Activated CD8-positive, alpha-beta T cell treated with anti-CD3 and anti-CD28 coated beads, Interleukin-2, amount 10 ng/mL, durations not matched to agents 7 days and 5 days (primary cell): ENCODE measurements around the gene APOL3. TPM values are rescaled to one million over a fixed set of nuclear protein-coding genes. Genes with fewer than 3 reads are reported as not detected.
"Not testable (repeated sequence)": the region's sequence is repeated elsewhere in the genome, so short reads cannot be mapped to it uniquely, and the experiment has no call there.

Source experiments
- ATAC-seq: fragments of 150-1000 bp; cut with Tn5 transposase; one replicate; pipeline ENCODE4 v1.10.0; 2021; ENCODE audit warnings: moderate library complexity
- CTCF ChIA-PET: fragments of 350-600 bp; sonication (Branson Sonifier 250); formaldehyde crosslinking; loops from one replicate; lab custom pipeline; 2021; ENCODE audit warnings: antibody characterized with exemption; lab: Charles Lee
- POLR2A ChIA-PET: fragments of 350-600 bp; sonication (Branson Sonifier 250); formaldehyde crosslinking; loops from one replicate; lab custom pipeline; 2021; ENCODE audit warnings: antibody characterized with exemption; lab: Charles Lee
- DNase-seq: peaks from one replicate; pipeline ENCODE4 v3.0.0-alpha.2; 2020
- H3K27ac Mint-ChIP-seq: one replicate; pipeline ENCODE4 v1.8.0; 2021; ENCODE audit warnings: mild to moderate bottlenecking, mixed read lengths
- H3K27me3 Mint-ChIP-seq: one replicate; pipeline ENCODE4 v1.8.0; 2021; ENCODE audit warnings: low read depth, mixed read lengths
- H3K36me3 Mint-ChIP-seq: one replicate; pipeline ENCODE4 v1.8.0; 2021; ENCODE audit warnings: low read depth, mixed read lengths
- H3K4me1 Mint-ChIP-seq: one replicate; pipeline ENCODE4 v1.8.0; 2021; ENCODE audit warnings: low read depth, mixed read lengths
- H3K4me3 Mint-ChIP-seq: one replicate; pipeline ENCODE4 v1.8.0; 2021; ENCODE audit warnings: mild to moderate bottlenecking, mixed read lengths
- H3K9me3 Mint-ChIP-seq: one replicate; pipeline ENCODE4 v1.8.0; 2022; ENCODE audit warnings: mixed read lengths; ENCODE audit not compliant: insufficient read depth
- total RNA-seq, 2 experiments: library from RNA; stranded (reverse); gene quantifications; one replicate each; pipeline ENCODE4 v1.2.3, GENCODE V29; 2021

Gene APOL3
- total RNA-seq, 2 experiments from 2014 or later = 77.1 to 80.2 TPM

DNA sequence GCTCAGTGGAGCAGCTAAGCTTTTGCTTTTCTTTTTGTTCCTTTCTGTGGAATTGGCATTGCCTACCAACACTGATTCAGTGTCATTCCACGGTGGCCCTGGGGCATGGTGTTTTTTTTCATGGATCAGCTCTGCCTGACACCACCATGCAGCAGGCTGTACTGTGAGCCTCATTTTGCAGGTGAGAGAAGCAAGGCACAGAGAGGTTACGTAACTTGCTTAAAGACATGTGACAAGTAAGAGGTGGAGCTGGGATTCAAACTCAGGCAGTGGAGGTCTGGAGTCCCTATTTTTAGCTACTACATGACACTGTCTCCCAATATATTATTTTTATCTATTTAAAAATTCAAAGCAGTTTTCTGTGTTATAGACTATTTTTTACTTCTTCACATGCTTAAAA lies 44.4 kb downstream of the APOL3 start:
- Mint-ChIP-seq H3K9me3 (no peaks in the 10 kb centered on the region), H3K27me3 (no peaks in the 10 kb centered on the region), H3K36me3 (no peaks in the 10 kb centered on the region), H3K27ac (no peak overlapping the region), H3K4me3 (no peak overlapping the region), H3K4me1 (no peaks in the 10 kb centered on the region)
- DNase-seq = no peak
- CTCF ChIA-PET = interaction anchor here (1.7 kb wide), 1 partner anchor 8 kb away, joined by 4 read pairs; no protein-coding TSS in a partner anchor
- POLR2A ChIA-PET = no interaction called here
- ATAC-seq = no peak

DNA sequence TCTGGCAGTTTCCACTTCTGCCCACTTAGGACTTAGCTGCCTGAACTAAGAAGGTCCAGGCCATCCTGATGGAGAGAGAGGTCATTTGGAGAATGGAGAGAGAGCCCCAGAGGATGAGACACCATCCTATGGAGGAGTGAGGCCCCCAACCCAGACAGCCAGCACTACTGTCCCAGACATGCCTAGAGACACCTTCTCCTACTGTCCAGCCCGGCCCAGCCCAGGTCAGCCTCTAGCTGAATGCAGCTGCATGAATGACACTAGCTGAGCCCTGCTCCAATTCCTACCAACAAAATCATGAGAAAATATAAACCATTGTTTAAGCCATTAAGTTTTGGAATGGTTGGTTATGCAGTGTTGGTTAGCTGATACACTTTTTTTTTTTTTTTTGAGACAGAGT lies 47.4 kb downstream of the APOL3 start:
- ChIA-PET CTCF (interaction anchor here (1.2 to 1.5 kb wide), 2 partner anchors 11 to 48 kb away, joined by 4 to 5 read pairs; no protein-coding TSS in a partner anchor), POLR2A (no interaction called here)
- no peaks in the 10 kb centered on the region for H3K27me3 Mint-ChIP-seq
- no peak overlapping the region for H3K4me3 Mint-ChIP-seq
- ATAC-seq = no peak
- H3K9me3 Mint-ChIP-seq = no peaks in the 10 kb centered on the region
- H3K4me1 Mint-ChIP-seq = no peaks in the 10 kb centered on the region
- no peak for DNase-seq
- H3K36me3 Mint-ChIP-seq = no peaks in the 10 kb centered on the region
- no peak overlapping the region for H3K27ac Mint-ChIP-seq

DNA sequence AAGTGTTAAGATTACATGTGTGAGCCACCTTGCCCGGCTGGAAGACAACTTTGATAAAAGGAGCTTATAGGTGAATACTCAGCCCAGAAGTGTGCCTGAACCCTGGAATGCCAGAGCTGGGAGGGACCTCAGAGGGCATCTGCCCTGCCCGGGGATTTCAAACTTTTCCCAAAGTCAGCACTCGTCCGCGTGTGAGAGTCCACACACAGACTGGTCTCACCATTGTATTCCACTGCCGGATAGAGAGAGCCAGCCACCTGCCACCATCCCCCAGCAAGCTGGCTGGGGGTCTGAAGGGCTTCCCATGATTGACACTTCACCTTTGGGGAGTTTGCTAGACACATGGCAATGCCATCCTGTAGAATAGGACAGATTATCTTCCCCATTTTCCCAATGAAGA lies 49.2 kb downstream of the APOL3 start:
- CTCF ChIA-PET = interaction anchor here (1.0 kb wide), 1 partner anchor 46 kb away, joined by 3 read pairs; no protein-coding TSS in a partner anchor

GRCh38 chr22:36110306-36110881 lies 50.2 kb downstream of the APOL3 start:
- CTCF ChIA-PET = interaction anchor here (1.2 kb wide), 1 partner anchor 44 kb away, joined by 3 read pairs; no protein-coding TSS in a partner anchor
- H3K4me3 Mint-ChIP-seq = no peak overlapping the region
- peaks cover 6% of the 10 kb centered on the region for H3K27me3 Mint-ChIP-seq
- H3K4me1 Mint-ChIP-seq = no peaks in the 10 kb centered on the region
- DNase-seq (no peak), ATAC-seq (no peak)
- H3K36me3 Mint-ChIP-seq = no peaks in the 10 kb centered on the region
- POLR2A ChIA-PET = no interaction called here
- H3K9me3 Mint-ChIP-seq = no peaks in the 10 kb centered on the region
- H3K27ac Mint-ChIP-seq = no peak overlapping the region

More for the DNA sequence above, 49.2 kb downstream of the APOL3 start:
- Mint-ChIP-seq H3K4me1 (no peaks in the 10 kb centered on the region), H3K27ac (no peak overlapping the region), H3K4me3 (no peak overlapping the region), H3K27me3 (no peaks in the 10 kb centered on the region), H3K36me3 (no peaks in the 10 kb centered on the region), H3K9me3 (no peaks in the 10 kb centered on the region)
- no peak for ATAC-seq
- no peak for DNase-seq
- POLR2A ChIA-PET = no interaction called here

GRCh38 chr22:36107436-36107835 lies 53.1 kb downstream of the APOL3 start:
- CTCF ChIA-PET = interaction anchor here (1.3 kb wide), 1 partner anchor 42 kb away, joined by 3 read pairs; no protein-coding TSS in a partner anchor
- DNase-seq = no peak
- Mint-ChIP-seq H3K27me3 (peaks cover 9% of the 10 kb centered on the region), H3K36me3 (no peaks in the 10 kb centered on the region), H3K4me3 (no peak overlapping the region), H3K27ac (no peak overlapping the region), H3K4me1 (no peaks in the 10 kb centered on the region), H3K9me3 (no peaks in the 10 kb centered on the region)
- POLR2A ChIA-PET = no interaction called here
- ATAC-seq = no peak

GRCh38 chr22:36106910-36107309 lies 53.6 kb downstream of the APOL3 start:
- H3K9me3 Mint-ChIP-seq = no peaks in the 10 kb centered on the region
- DNase-seq = no peak
- ATAC-seq = no peak
- no peak overlapping the region for H3K4me3 Mint-ChIP-seq
- CTCF ChIA-PET = no interaction called here
- H3K27ac Mint-ChIP-seq = no peak overlapping the region
- POLR2A ChIA-PET = no interaction called here
- H3K4me1 Mint-ChIP-seq = no peaks in the 10 kb centered on the region
- H3K27me3 Mint-ChIP-seq = peaks cover 9% of the 10 kb centered on the region
- no peaks in the 10 kb centered on the region for H3K36me3 Mint-ChIP-seq

- Mint-ChIP-seq H3K4me3 (no peak overlapping the region), H3K27me3 (peaks cover 9% of the 10 kb centered on the region), H3K27ac (no peak overlapping the region), H3K36me3 (no peaks in the 10 kb centered on the region), H3K4me1 (no peaks in the 10 kb centered on the region), H3K9me3 (no peaks in the 10 kb centered on the region)
- no peak for DNase-seq
- ChIA-PET POLR2A (no interaction called here), CTCF (interaction anchor here (0.6 to 1.9 kb wide), 2 partner anchors 19 to 39 kb away, joined by 3 to 10 read pairs; no protein-coding TSS in a partner anchor)
- ATAC-seq = no peak
Observed at GRCh38 chr22:36104988-36105387, 55.6 kb downstream of the APOL3 start.

DNA sequence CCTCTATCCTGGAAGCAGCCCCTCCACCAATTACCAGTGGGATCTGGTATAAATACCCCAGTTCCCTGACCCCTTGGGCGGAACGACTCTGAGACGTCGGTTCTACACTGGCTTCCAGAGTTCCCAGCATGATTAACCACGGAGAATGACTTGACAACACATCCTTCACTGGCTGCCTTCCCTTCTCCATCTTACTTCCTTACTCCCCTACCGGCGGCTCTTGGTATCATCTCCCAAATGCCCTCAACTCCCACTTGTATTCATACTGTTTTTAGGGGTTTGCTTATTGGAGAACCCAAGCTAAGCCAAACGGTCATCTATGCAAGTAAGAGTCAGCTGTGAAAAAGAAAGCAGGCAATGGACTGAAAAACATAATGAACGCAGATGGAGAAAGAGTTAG lies 56.1 kb downstream of the APOL3 start:
- H3K4me3 Mint-ChIP-seq = no peak overlapping the region
- H3K36me3 Mint-ChIP-seq = no peaks in the 10 kb centered on the region
- no peaks in the 10 kb centered on the region for H3K9me3 Mint-ChIP-seq
- H3K27ac Mint-ChIP-seq = no peak overlapping the region
- H3K27me3 Mint-ChIP-seq = peaks cover 9% of the 10 kb centered on the region
- no peaks in the 10 kb centered on the region for H3K4me1 Mint-ChIP-seq
- CTCF ChIA-PET = interaction anchor here (1.9 kb wide), 1 partner anchor 39 kb away, joined by 10 read pairs; no protein-coding TSS in a partner anchor
- DNase-seq = no peak
- POLR2A ChIA-PET = no interaction called here
- no peak for ATAC-seq

- DNase-seq = no peak
- no peaks in the 10 kb centered on the region for H3K9me3 Mint-ChIP-seq
- H3K27ac Mint-ChIP-seq = no peak overlapping the region
- H3K4me1 Mint-ChIP-seq = no peaks in the 10 kb centered on the region
- ChIA-PET POLR2A (no interaction called here), CTCF (no interaction called here)
- no peak overlapping the region for H3K4me3 Mint-ChIP-seq
- no peaks in the 10 kb centered on the region for H3K36me3 Mint-ChIP-seq
- peaks cover 9% of the 10 kb centered on the region for H3K27me3 Mint-ChIP-seq
- no peak for ATAC-seq
Observed at GRCh38 chr22:36103891-36104290, 56.7 kb downstream of the APOL3 start.

DNA sequence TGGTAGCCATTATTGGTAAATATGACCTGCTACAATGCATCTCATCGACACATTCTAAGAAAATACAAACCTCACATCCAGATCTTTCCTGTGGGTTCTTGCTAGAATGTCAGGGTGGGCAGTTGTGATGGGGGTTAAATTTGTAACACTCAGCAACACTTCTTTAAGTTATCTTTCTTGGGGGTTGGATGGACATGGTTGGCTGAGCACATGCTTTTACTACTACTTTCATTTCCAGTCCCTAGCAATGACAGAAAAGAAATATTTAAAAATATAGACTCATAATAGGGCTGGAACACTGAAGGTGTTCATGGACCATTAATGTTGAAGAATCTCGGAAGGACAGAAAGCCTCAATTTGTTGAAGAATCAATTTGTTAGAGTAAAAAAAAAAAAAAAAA lies 57.6 kb downstream of the APOL3 start:
- Mint-ChIP-seq H3K4me1 (no peaks in the 10 kb centered on the region), H3K36me3 (no peaks in the 10 kb centered on the region), H3K27me3 (peaks cover 9% of the 10 kb centered on the region), H3K4me3 (no peak overlapping the region), H3K9me3 (no peaks in the 10 kb centered on the region), H3K27ac (no peak overlapping the region)
- DNase-seq = no peak
- POLR2A ChIA-PET = no interaction called here
- CTCF ChIA-PET = interaction anchor here (1.9 kb wide), 1 partner anchor 37 kb away, joined by 8 read pairs; no protein-coding TSS in a partner anchor
- no peak for ATAC-seq

DNA sequence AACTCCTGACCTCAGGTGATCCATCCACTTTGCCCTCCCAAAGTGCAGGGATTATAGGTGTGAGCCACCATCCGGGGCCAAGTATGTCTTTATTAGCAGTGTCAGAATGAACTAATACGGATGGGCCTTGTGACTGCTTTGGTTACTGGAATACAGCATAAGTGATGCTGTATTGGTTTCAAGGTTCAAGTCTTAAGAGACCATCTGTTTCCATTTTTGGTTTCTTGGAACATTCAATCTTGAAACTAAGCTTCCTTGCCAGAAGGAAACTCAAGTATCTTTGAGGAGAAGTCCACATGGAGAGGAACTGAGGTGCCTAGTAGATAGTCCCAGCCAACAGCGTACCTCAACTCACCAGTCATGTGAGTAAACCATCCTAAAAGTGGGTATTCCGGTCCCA lies 58.8 kb downstream of the APOL3 start:
- Mint-ChIP-seq H3K4me3 (no peak overlapping the region), H3K9me3 (no peaks in the 10 kb centered on the region), H3K4me1 (no peaks in the 10 kb centered on the region), H3K27ac (no peak overlapping the region), H3K27me3 (peaks cover 9% of the 10 kb centered on the region), H3K36me3 (no peaks in the 10 kb centered on the region)
- ChIA-PET POLR2A (no interaction called here), CTCF (interaction anchor here (1.9 kb wide), 1 partner anchor 36 kb away, joined by 8 read pairs; no protein-coding TSS in a partner anchor)
- ATAC-seq (no peak), DNase-seq (no peak)

- ATAC-seq, H3K27ac Mint-ChIP-seq, DNase-seq, H3K9me3 Mint-ChIP-seq, H3K36me3 Mint-ChIP-seq, H3K4me3 Mint-ChIP-seq, H3K27me3 Mint-ChIP-seq, H3K4me1 Mint-ChIP-seq, POLR2A ChIA-PET: not testable (repeated sequence)
- CTCF ChIA-PET = interaction anchor here (1.9 kb wide), 1 partner anchor 35 kb away, joined by 8 read pairs; no protein-coding TSS in a partner anchor
Observed at GRCh38 chr22:36100908-36101307, 59.6 kb downstream of the APOL3 start.
